Measurements from ENCODE around the gene MAP2K7.

Gene MAP2K7

GRCh38 chr19:7915250-7916102, 11.8 kb downstream of the MAP2K7 start:
- TF ChIP-seq CTCF (IDR thresholded peaks at IDR 0.05), result no peak

DNA sequence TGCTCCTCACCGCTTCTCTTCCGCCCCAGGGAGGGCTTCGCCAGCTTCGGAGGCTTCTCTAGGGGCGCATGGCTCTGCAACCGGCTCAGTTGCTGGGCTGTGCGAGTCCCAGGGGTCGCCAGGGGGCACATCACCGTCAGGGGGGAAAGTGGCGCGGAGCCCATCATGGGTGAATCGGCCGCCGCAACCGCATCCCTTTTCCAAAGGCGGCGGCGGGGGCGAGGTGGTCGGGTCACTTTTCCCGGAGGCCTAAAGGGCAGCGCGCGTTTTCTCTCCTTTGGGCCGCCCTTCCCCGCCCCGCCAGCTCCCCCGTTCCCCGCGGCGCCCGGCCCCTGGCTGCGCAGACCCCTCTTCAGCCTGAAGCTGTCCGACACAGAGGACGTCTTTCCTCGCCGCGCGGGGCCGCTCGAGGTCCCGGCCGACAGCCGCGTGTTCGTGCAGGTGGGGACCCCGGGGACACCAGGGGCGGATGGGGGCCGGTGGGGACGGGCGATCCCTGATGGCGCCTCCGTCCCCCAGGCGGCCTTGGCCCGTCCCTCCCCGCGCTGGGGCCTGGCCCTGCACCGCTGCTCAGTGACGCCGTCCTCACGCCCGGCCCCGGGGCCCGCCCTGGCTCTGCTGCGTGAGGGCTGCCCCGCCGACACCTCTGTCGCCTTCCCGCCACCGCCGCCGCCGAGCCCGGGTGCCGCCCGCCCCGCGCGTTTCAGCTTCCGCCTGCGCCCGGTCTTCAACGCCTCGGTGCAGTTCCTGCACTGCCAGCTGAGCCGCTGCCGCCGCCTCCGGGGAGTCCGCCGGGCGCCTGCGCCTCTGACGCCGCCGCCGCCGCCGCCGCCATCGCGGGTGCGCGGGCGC, 12.7 kb downstream of the MAP2K7 start:
- TF ChIP-seq CTCF (IDR thresholded peaks at IDR 0.05), result no peak

DNA sequence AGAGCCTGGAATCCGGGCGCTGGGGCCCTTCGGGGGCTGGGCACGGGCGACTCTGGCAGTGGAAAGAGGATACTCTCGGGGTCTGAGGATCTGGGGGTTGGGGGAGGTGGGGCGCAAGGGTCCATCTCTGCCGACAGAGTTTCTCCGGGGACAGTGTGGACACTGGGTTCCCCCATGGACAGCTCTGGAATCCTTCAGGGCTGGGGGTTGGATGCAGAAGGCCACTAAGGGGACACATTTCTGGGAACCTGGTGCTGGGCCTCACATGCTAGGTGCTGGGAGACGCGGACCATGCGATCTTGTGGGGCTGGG, 13.2 kb downstream of the MAP2K7 start:
- TF ChIP-seq CTCF (IDR thresholded peaks at IDR 0.05), result no peak

DNA sequence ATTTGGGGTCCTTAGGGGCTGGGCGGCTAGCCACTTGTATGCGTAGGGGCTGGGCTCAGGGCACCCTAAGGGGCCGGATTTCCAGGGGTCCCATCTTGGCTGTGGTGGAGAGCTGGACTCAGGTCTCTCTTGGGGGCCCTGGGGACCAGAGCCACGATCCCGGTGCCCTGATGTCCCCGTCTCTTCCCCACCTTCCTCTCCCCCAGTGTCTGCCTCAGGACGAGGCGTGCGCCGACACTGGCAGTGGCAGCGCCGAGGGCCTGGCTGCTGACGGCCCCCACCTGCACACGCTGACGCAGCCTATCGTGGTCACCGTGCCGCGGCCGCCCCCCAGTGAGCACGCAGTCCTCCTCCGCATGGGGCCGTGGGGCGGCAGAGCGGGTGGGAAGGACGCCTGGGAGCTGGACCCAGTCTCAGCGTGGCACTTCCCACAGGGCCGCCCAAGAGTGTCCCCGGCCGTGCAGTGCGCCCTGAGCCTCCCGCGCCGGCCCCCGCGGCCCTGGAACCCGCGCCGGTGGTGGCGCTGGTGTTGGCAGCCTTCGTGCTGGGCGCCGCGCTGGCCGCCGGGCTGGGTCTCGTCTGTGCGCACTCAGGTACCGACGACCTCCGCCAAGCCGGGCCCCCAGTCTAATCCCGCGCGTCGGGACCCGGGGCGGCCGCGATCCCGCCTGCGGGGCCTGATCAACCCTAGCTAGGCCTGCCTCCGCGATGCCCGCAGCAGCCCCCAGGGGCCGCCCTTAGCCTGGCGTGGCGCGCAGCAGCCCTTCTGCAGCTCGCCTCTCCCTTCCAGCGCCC, 13.8 kb downstream of the MAP2K7 start:
- TF ChIP-seq CTCF (IDR thresholded peaks at IDR 0.05), result no peak

- no peak for TF ChIP-seq CTCF (IDR thresholded peaks at IDR 0.05)
Observed at GRCh38 chr19:7918615-7919421, 15.1 kb downstream of the MAP2K7 start.

GRCh38 chr19:7919610-7920518, 16.2 kb downstream of the MAP2K7 start, which contains the start of gene SNAPC2:
TSS of gene SNAPC2 (plus strand) at chr19:7920338. CDS start at chr19:7920367, 29 bp downstream.
- TF ChIP-seq CTCF (IDR thresholded peaks at IDR 0.05), result no peak

All from LNCAP (cell line).